HG02610 (cell line): ENCODE measurements around the gene IQGAP2.
"Not testable (repeated sequence)": the region's sequence is repeated elsewhere in the genome, so short reads cannot be mapped to it uniquely, and the experiment has no call there.

Experiments
- ATAC-seq: cut with Tn5 transposase; IDR thresholded peaks from one replicate; pipeline ENCODE4 v1.9.1; 2021; ENCODE audit warnings: mild to moderate bottlenecking, moderate library complexity; ENCODE audit not compliant: unreplicated experiment

Gene IQGAP2

GRCh38 chr5:76735762-76736545, 332.9 kb downstream of the IQGAP2 start:
- ATAC-seq: no peak

GRCh38 chr5:76736679-76737556, 333.8 kb downstream of the IQGAP2 start:
- ATAC-seq: peak; percentile 37

- no peak for ATAC-seq
Observed at GRCh38 chr5:76737846-76738245, 334.8 kb downstream of the IQGAP2 start.

DNA sequence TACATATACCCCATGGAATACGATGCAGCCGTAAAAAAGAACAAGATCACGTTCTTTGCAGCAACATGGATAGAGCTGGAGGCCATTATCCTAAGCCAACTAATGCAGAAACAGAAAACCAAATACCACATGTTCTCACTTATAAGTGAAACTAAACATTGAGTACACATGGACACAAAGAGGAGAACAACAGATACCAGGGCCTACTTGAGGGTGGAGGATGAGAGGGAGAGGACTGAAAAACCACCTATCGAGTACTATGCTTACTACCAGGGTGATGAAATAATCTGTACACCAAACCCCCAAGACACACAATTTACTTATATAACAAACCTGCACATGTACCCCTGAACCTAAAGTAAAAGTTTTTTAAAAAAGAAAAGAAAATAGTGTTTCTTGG, 338.4 kb downstream of the IQGAP2 start:
- not testable (repeated sequence) for ATAC-seq

DNA sequence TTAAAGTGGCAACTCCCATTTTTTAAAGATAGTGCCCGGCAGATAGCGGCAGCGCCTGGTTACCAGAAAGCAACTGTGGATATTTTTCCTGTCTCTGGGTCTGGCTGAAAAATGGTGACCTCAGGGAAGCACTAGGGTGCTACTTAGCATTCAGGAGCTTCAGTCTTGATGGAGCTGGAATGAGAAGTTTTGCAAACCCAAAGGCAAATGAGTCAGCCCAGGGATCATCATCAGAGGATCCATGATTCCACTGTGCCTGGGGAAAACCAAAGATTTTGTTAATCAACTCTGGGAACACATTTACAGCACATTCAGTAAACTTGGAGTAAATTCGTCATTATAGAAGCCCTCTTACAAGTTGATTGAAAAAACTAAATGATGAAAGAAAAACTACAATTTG, 339.5 kb downstream of the IQGAP2 start:
- ATAC-seq: no peak

DNA sequence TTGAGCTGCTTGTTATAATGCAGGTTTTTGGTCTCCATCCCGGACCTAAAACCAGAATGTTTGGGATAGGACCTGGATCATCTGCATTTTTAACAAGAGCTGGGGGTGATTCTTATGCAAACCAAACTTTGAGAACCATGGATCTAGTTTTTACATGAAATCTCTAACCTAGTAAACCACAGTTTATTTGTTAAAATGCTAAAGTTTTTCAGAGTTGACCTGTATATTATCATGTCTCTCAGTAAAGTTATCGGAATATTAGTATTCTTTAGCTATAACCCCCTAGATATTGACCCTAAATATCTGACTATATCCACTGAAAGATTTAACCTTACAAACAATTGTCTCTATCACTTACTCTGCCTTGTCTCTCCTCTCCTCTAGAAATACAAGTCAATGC, 341.5 kb downstream of the IQGAP2 start:
- no peak for ATAC-seq

DNA sequence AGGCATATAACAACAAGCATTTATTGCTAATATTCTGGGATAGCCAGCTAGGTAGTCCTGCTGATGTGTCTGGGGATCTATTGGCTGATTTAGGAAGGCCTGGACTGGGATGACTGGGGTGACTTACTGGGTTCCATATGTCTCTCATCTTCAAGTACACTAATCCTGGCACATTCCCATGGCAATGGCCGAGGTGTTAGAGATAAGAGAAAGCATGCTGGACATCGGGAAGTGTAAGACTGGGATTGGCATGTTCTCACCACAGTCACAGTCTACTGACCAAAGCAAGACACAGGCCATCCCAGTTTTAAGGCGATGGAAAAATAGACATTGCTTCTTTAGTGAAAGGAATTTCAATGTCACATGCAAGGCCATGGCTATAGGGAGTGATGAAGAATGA, 342.6 kb downstream of the IQGAP2 start:
- ATAC-seq: no peak

GRCh38 chr5:76746677-76747076, 343.6 kb downstream of the IQGAP2 start:
- ATAC-seq: no peak

DNA sequence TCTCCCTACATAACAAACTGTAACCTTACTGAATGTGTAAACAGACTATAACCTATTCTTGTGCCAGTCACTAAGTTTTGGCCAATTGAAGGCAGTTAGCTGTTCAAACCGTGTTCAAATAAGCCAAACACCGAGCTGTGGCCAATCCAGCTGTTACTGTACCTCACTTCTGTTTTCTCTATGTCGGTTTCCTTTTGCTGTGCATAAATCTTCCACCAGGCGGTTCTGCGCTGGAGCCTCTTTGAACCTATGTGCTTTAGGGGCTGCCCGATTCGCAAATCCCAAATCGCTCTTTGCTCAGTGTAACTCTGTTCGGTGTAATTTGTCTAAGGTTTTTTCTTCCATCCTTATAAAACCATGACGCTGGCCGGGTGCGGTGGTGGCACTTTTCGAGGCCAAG, 344.6 kb downstream of the IQGAP2 start:
- ATAC-seq: no peak

DNA sequence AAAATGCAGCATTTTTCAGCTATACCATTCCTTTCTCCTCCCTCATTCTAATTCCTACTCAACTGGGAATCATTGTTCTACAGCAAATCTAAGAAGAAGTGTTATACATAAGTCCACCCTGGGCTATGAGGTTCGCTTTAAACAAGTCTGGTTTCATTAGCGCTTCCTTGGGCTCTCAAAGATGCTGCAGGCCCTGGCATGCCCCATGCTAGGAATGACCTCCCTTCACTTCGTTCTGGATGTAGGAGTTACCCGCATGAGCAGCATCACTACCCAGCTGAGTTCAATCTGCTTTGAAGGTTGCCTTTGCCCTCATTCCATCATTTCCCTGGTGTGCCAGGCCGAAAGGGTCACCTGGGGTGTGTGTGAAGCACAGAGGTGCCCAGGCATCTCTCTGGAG, 348.2 kb downstream of the IQGAP2 start:
- ATAC-seq: no peak

- no peak for ATAC-seq
Observed at GRCh38 chr5:76754668-76755078, 351.6 kb downstream of the IQGAP2 start.

DNA sequence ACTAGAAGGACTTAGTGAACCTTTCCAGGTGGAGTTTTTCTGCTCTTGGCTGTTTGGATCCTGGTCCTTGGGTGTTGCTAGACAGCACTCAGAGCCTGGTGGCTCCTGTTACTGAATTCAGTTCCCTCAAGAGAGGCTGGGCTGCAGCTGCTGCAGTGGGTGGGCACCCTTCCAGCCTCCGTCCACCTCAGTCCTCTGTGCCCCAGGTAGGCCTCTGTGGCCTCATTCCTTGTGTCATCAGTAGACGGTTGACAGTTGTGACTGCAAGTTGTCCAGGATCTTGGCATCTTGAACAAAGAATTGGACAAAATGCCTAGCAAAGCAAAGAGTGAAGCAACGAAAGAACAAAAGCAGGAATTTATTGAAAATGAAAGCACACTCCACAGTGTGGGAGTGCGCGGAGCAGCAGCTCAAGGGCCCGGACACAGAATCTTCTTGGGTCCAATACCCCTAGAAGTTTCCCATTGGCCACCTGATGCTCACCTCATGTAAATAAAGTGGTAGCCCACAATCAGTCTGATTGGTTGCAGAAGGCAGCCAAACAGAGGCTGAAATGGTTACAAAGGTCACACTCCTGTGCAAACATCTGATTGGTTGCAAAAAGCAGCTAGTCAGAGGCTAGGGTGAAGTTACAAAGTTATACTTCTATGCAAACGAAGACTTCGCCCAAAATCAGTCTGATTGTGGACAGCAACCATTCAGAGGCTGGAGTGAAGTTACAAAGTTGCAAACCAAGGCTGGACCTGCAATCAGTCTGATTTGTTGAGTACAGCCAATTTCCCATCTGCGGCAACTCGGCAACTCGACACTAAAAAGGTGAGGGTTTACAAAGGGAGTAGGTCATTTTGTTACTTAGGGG, 352.9 kb downstream of the IQGAP2 start:
- no peak for ATAC-seq

GRCh38 chr5:76757049-76757448, 354.0 kb downstream of the IQGAP2 start:
- ATAC-seq: no peak
